HuH-7.5 (cell line): Measurements from ENCODE around the gene TRPV4.
"Not testable (repeated sequence)": the region's sequence is repeated elsewhere in the genome, so short reads cannot be mapped to it uniquely, and the experiment has no call there.

Experiments
- DNase-seq: peaks from one replicate; pipeline ENCODE4 v3.0.0; 2011; ENCODE audit warnings: low spot score

TRPV4 gene

DNA sequence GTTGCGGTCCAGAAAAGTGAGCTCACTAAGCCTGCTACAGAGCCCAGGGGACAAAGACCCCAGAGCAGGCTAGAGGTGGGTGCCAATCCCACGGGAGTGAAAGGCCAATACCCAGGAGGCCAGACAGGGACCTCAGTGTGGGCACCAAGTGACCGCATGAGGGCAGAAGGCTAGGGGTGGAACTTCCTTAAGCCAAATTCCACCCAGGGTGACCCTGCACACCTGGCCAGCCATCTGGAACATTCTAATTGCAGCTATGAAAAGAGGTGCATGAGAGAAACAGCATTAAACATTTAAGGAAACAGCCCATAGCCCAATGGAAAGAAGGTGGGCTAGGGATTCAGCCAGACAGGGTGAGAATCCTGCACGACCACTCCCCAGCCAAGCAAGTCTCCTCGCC is 27.8 kb upstream of the TRPV4 start:
- no peak for DNase-seq

- no peak for DNase-seq
Observed at GRCh38 chr12:109858764-109859163, 25.6 kb upstream of the TRPV4 start.

DNA sequence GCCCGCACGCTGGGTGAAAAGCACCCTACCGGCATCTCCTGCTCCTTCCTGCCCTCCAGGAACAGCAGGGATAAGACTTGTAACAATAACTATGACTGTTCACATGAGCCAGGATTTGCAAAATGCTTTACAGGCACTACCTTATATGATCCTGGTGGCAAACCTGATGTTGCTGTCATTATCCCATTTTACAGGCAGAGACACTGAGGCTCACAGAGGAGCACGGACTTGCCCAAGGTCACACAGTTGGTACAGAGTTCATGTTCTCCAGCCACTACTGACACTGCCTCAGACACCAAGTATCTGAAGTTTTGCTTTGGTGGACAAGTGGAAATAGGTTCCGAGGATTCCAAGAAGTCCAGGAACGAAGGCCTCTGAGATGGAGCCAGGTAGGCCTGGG is 24.5 kb upstream of the TRPV4 start:
- DNase-seq, result no peak

GRCh38 chr12:109855377-109855776 is 22.2 kb upstream of the TRPV4 start:
- DNase-seq, result no peak

- not testable (repeated sequence) for DNase-seq
Observed at GRCh38 chr12:109850518-109850917, 17.3 kb upstream of the TRPV4 start.

DNA sequence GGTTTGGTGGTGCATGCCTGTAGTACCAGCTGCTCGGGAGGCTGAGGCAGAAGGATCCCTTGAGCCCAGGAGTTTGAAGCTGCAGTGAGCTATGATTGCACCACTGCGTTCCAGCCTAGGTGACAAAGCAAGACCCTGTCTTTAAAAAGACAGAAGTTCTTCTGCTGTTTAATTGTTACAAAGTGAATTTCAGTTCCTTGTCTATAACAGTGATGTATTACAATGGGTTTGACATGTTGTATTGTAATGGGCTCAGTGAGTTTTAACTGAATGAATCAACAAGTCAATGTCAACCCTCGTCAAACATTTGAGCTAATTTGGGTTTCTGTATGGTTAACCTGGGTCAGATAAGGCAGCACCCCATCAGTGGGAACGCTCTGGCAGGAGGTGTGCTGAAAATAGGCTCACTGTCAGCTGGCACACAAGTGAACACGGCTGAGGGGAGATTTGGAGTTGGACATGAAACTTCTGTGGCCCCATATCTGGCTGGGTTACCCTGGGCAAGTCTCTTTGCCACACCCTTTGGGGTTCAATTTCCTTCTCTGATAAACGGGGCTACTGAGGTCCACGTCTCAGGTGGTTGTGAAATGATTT is 14.0 kb upstream of the TRPV4 start:
- DNase-seq, result no peak

DNA sequence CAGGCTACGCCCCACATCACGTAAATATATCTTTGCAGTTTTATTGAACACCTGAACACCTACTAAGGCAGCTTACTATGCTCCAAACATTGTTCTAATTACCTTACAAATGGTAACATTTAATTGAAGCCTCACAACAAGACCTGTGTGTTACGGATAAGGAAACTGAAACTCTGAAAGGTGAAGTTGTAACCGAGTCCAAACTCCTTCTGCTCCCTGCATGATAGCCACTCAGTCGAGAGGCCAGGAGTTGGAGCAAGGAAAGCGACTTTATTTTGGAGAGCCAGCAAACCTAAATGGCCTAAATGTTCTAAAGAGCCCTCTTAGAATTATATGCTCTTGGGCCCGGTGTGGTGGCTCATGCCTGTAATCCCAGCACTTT is 12.6 kb upstream of the TRPV4 start:
- DNase-seq, result no peak

DNA sequence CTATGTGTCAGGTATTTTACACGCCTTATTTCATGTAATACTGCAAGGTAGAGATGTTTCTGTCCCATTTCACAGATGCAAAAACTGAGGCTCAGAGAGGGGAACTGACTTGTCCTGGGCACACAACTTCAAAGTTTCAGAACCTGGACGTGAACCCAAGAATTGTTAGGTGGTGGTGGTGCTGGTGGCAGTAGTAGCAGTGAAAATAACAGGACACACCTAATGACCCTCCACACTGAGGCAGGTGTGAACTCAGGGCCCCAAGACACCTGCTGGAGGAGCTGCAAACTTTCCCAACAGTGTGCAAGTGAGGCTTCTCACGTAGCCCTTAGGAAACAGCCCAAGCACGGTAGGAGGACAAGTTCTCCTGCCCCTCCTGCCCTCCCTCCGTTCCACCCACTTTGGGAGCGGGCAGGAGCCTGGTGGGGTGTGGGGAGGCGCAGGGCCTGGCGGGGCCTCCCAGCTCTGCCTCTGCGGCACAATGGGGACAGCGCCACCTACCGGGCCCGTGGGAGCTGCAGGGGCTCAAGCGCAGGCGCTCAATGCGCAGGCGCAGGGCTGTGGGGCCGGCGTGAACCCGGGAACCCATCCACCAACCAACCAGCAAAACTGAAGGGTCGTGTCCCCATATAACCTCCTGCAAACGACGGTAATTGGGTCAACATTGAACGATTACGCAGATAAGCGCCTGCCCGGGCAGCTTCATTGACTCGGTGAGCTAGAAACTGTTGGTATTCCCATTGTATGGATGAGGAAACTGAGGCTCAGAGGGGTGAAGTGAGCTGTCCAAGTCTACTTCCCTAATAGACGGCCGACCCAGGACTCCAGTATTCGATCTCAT is 12.0 kb upstream of the TRPV4 start:
- DNase-seq, result peak; percentile 93

GRCh38 chr12:109844091-109844490 is 10.9 kb upstream of the TRPV4 start:
- DNase-seq, result no peak

DNA sequence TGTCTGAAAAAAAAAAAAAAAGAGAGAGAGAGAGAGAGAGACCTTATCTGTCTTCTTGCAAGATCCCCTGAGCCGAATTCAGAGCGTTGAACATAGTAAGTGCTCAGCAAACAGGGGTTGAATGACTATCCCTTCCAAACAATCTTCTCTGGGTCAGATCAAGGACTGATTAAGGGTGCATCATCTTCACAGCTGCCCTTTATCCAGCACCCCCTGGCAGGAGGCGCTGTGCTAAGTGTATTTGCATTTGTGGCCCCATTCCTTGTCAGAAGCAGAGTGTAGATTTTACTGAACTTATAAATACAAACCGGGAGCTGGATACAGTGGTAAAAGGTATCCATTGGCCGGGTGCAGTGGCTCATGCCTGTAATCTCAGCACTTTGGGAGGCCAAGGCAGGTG is 8.8 kb upstream of the TRPV4 start:
- DNase-seq, result no peak

GRCh38 chr12:109841356-109841755 is 8.2 kb upstream of the TRPV4 start:
- no peak for DNase-seq

- no peak for DNase-seq
Observed at GRCh38 chr12:109840305-109841074, 7.3 kb upstream of the TRPV4 start.

DNA sequence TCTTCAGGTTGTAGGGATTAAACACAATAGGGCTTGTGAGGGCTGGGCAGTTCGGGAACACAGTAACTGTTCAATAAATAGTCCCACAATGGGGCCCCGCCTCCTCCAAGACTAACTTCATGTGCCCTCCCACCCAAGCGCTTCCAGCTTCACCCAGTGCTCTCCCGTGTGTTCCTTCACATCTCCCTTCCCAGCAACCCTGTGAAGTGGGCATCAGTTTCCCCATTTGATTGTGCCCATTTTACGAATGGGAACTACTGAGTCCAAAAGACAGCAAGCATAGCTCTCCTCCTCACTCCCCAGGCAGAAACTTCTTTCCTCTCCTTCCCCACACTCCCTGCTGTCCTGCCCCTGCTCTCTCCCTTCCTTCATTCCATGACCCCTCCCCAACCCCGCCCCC is 6.2 kb upstream of the TRPV4 start:
- DNase-seq, result no peak

- DNase-seq, result no peak
Observed at GRCh38 chr12:109836916-109837315, 3.7 kb upstream of the TRPV4 start.

DNA sequence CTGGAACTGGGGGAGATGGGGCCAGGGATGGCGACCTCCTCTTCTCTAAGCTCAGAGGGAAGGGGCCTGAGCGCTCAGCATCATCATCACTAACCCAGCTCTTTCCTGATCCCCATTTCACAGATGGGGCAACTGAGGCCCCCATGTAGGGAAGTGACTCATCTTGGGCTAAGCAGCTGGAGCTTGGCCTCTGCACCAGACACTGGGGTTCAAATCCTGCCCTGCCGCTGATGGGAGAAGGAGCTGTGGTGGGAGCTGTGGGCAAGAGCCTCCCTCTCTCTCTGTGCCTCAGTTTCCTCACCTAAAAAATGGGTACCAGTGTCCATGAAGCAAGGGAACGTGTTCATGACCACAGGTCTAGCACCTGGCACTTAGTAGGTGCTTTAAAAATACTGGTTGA is 2.6 kb upstream of the TRPV4 start:
- no peak for DNase-seq

DNA sequence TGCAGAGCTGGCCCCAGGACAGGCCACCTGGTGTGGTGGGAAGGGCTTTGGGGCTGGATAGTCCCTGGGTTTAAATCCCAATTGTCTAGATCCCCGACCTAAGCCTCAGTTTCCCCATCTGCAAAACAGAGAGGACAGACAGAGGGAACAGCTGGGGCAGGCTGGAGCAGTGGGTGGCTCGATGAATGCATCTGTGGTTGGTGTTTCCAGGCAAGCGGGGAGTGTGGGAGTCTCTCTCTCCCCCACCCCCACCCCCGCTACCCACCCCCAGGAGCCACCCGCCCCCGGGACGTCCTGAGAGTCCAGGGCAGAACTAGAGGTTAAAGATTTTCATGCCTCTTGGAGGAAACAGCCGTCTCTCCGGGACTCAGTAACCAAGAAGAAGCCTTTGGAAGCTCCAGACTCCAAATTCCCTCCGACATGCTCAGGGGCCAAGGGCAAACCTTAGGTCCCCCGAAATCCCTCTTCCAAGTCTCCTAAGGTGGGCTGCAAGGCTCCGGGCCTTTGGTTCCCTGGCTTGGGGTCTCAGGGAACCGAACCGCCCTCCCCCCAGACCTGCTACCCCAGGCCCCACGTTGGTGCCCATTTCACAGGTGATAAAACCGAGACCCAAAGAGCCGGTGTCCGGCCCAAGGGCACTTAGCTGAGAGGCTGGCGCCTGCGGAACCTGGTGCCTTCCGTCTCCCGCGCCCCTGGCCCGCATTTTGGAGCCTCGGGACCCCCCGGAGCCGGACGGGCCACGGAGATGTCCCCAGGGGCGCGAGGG is 474 bp downstream of the TRPV4 start:
- no peak for DNase-seq

DNA sequence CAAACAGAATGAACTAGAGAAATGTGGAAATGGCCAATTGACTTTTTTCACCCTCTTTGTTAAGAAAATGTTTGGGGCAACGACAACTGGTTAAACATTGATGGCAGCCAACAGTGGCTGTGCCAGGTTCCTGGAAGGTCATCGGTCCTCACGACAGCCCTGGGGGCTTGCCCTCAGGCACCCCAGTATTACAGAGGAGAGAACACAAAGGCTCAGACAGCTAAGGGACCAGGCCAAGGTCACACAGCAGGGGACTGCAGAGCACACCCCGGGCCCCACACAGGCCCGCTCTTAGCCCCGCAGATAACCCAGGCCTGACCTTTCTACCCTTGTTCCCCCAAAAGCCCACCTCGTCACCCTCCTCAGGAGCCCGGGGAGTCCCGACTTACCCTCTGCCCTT is 1.3 kb downstream of the TRPV4 start:
- no peak for DNase-seq

- no peak for DNase-seq
Observed at GRCh38 chr12:109831365-109831764, 1.8 kb downstream of the TRPV4 start.

DNA sequence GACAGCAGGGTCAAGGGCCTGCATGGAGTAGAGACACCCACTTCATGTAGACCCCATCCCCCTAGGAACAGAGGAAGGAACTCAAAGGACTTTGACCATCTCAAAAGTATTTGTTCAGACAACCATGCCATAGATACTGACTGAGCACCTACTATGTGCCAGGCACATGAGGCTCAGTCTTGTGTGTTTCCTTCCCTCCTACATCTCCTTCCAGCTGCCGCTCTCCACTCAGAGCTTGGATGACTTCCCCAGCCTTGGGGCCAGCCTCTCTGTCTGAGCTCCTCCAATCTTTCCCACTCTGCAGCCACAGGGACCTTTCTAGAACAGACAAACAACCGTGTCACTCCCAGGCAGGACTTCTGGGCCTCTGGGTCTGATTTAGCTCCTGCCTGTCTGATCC is 2.5 kb downstream of the TRPV4 start:
- DNase-seq, result no peak

- no peak for DNase-seq
Observed at GRCh38 chr12:109830267-109830666, 2.9 kb downstream of the TRPV4 start.

DNA sequence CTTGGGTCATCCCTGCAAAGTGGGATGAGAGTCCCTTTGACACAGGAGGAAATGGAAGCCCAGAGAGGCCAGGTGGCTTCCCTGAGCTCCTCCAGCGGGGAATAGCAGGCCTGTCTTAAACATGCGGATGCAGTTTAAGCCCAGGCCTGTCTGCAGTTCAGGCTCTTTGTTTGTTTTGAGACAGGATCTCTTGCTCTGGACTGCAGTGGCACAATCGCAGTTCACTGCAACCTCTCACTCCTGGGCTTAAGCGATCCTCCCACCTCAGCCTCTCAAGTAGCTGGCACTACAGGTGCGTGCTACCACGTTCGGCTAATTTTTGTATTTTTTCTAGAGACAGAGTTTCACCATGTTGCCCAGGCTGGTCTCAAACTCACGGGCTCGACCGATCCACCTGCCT is 3.5 kb downstream of the TRPV4 start:
- DNase-seq, result no peak

DNA sequence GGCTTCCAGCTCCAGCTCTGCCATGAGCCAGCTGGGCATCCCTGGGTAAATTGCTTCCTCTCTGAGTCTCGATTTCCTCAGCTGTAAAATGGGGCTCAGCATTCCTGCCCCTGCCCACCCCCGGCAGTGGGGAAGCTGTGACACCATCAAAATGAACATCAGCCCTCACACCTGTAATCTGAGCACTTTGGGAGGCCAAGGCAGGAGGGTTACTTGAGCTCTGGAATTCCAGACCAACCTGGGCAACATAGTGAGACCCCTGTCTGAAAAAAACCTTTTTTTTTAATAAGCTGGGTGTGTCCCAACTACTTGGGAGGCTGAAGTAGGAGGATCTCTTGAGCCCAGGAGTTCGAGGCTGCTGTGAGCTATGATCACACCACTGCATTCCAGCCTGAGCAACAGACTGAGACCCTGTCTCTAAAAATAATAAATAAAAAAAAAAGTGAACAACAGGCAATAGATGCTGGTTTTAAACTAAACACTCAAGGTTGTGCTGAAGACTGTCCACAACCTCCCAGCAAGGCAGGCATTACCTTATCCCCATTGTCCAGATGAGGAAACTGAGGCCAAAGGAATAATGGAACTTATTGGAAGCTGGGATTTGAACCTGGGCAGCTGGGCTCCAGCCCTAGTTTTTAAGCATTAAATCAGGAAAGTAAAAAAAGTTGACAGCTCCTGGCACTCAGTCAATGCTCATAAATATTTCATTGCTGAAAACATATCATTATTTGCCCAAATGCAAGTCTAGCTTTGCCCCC is 4.3 kb downstream of the TRPV4 start:
- no peak for DNase-seq
